GM12801 (cell line): ENCODE data around the gene OCA2.

ENCODE experiments used
- TF ChIP-seq, protein P1 (sequence below): IDR thresholded peaks from one replicate; pipeline ENCODE4 v1.5.1; 2011; ENCODE audit warnings: control low read depth; ENCODE audit not compliant: insufficient read length; ENCODE audit errors: extremely low read depth

The OCA2 gene

DNA sequence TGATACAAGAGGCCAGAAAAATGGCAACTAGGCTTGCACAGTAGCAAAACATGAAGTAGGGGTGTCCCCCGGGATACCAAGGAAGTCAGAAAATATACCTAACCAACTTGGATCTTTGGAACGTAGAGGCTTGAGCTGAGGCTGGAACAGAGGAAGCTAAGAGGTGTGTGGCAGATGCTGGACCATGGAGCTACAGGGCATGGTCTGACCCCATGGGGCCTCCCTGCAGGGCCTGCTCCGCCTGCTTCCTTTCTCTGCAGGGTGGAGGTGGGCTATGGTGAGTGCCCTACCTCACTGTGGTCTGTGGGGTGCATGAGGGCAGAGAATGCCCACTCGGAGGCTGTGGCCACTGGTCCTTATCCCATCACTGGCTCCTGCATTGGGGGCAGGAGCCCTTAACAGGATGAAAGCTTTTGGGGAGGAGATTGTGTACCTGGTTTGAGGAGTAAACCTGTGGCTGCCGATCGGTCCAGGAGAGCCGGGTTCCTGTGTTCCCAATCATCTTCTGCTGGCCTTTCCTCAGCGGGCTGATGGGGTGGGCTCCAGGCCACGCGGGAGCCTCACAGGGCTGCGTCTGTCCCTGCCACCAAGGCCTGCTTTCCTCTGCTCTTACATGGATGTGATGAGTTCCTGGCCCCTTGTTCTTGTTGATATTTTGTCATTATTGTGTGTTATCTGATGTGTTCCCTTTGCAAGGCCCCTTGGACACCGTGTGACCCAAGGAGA is 96.8 kb downstream of the OCA2 start:
- TF ChIP-seq, protein P1, sequence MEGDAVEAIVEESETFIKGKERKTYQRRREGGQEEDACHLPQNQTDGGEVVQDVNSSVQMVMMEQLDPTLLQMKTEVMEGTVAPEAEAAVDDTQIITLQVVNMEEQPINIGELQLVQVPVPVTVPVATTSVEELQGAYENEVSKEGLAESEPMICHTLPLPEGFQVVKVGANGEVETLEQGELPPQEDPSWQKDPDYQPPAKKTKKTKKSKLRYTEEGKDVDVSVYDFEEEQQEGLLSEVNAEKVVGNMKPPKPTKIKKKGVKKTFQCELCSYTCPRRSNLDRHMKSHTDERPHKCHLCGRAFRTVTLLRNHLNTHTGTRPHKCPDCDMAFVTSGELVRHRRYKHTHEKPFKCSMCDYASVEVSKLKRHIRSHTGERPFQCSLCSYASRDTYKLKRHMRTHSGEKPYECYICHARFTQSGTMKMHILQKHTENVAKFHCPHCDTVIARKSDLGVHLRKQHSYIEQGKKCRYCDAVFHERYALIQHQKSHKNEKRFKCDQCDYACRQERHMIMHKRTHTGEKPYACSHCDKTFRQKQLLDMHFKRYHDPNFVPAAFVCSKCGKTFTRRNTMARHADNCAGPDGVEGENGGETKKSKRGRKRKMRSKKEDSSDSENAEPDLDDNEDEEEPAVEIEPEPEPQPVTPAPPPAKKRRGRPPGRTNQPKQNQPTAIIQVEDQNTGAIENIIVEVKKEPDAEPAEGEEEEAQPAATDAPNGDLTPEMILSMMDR: no peak

DNA sequence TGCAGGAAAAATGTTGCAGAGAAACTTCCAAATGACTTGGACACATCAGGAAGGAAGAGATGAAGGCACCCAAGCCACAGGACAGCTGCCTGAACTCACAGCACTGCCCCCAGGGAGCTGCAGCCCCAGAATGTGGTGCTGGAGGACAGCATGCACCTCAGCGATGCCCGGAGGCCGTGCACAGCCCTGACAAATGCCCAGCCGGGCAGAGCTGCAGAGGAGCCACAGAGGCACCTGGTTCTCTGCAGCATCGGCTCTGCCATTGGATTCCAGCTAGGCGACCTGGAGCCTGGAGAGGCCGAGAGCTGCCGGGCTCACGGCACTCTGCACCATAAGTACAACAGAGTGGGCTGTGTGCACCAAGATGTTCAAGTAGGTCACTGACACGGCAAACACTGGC is 97.5 kb downstream of the OCA2 start:
- TF ChIP-seq, protein P1: no peak

DNA sequence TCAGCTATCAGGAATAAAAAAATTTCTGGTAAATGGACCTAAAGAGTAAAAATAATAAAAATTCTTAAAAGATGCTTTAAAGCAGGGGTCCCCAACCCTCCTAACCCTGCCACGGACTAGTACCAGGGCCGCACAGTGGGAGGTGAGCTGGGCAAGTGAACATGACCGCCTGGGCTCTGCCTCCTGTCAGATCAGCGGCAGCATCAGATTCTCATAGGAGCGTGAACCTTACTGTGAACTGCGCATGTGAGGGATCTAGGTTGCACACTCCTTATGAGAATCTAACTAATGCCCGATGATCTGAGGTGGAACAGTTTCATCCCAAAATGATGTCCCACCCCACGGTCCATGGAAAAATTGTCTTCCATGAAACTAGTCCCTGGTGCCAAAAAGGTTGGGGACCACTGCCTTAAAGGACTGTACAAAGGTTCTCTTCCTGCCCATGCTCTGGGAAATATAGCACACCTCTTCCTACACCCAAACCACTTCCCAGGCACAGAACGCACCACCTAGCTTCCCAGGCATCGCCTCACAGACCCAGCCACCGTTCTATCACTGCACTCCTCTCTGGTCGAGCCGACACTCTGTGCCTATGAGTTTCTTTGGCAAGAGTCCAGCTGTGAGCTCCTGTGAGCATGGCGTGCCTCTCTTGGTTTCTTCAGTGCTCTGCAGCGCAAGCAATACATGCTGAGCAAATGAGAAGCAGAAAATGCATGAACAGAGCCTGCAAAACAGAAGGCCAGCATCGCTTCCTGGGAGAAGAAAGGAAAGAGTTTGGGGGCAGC is 104.9 kb downstream of the OCA2 start:
- TF ChIP-seq, protein P1: no peak

DNA sequence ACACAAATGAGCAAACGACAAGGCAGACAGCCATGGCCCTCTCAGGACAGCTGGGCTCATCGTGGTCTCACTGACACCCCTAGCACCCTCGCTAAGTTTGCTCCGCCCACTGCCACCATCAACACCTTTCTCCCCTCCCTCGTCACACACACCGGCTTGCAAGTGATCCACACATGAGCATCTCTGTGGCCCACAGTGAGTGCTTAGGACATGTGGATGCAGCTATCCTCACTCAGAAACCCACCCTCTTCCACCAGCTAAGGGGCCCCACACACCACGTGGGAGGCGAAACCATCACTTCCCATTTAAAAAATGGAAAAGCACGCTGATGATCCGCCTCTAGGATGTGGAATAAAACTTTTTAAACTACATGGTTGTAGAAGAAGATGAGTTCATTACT is 105.6 kb downstream of the OCA2 start:
- TF ChIP-seq, protein P1: no peak

DNA sequence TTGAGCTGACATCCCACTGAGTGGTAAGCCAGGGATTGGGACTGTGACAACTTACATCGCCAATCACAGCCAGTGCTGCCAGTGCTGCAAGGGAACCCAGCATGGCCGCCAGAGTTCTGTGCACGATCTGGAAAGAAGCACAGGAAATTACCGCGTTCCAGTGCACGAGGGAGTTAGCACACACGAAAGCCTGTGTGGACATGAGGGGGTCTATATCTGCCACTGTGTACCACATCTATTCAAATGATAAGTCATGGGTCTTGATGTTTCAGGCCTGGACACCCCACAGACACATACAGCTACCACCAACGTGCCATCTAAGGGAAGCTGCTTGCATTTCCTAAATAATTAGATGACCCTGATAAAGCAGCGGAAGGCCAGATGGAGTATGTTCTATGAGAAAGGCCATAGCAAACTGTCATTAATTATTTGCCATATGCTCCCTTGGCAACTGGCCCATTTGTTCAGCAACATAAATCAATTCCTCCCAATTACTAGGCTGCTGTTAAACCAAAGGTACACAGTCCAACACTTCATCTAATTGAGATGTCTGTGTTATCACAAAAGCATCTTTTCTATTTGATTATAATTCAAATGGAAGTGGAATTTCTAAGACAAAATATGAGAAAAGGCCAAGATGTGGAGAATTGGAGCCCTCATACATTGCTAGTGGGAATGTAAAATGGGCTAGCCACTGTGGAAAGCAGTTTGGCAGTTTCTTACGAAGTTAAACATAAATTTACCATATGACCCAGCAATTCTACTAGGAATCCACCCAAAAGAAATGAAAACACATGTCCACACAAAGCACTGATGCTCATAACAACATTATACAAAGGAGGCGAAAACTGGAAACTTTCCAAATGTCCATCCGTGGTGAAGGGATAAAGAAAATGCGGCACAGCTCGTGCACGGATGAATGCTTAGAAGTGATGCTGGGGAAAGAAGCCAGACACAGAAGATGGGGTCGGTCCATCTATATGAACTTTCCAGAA is 108.3 kb downstream of the OCA2 start:
- TF ChIP-seq, protein P1: no peak

DNA sequence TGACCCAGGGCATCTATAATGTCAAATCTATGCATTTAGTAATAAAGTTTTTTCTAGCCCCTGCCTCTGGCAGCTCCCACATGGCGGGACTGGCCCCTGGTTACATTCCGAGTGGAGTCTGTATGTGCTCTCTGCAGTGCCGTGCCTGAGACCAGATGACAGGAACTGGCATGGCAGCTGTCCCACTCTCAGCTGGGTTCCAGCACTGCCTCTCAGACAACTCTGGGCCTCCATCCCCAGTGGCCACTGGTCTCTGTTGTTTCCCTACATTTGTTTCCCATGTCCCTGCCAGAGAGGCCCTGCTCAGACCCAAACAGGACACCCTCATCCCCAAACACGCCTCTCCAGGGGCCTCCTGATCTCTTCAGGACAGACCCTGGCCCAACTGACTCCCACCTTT is 109.3 kb downstream of the OCA2 start:
- TF ChIP-seq, protein P1: no peak

DNA sequence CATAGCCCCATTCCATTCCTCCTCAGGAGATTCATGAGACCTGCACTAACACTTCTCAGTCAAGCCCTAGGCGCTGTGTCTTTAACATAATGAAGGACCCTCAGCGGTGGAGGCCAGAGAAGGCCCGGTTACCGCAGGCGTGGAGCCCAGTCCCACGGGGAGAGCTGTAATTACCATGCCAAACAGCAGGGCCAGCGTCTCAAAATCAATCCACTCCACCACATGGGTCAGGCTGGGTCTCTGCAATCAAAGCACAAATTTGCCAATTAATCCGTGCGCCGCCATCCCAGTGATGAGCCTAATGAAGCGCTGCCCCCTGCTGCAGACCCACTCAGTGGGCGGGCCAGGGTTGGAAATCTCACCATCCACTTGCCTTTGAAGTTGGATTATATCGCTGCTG is 109.7 kb downstream of the OCA2 start:
- TF ChIP-seq, protein P1: no peak
